ENCODE results near the gene RUNX3. TPM values are rescaled to one million over a fixed set of nuclear protein-coding genes. Genes with fewer than 3 reads are reported as not detected.

RUNX3 gene
- total and polyA plus RNA-seq, 4 donors, result 0.43 to 1.1 (median 0.88) TPM

DNA sequence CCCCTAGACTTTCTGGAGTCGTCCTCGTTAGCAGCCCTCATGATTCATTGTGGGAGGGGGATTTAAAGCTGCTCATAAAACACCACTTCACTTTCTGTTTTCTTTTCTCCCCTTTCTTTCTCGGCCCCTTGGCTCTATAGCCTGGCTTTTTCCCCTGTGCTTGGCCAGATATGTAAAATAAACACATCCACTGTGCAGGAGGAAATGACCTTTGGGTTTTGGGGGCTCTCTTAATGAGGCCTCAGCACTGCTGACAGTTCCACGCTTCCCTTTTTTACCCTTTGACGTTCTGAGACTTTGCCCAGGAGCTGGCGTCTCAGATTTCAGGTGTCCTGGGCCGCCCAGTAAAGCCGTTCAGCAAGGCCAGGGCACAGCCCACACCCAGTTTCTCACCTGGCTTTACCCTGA, 65.7 kb downstream of the RUNX3 start:
- 54% methylated on average over 8 of the region's 8 CpGs for WGBS
- no peak overlapping the region for H3K9ac ChIP-seq (ENCODE audit: low read depth in 1 of 2, low read length in 2 of 2)
- H3K27ac ChIP-seq (ENCODE audit: low read depth in 1 of 2, low read length in 2 of 2), result no peak overlapping the region
- H3K9me3 ChIP-seq (ENCODE audit: control insufficient read depth in 4 of 4, low read length in 3 of 4), result no peaks in the 10 kb centered on the region
- H3K27me3 ChIP-seq (ENCODE audit: control insufficient read depth in 4 of 4, insufficient read depth in 4 of 4, low read length in 3 of 4), result no peaks in the 10 kb centered on the region
- no peak overlapping the region for H3K4me3 ChIP-seq (ENCODE audit: low read depth in 1 of 3, low read length in 3 of 3)
- TF ChIP-seq RXRA (IDR thresholded peaks at IDR 0.05) (no peak), HNF4A (conservative IDR thresholded peaks at IDR 0.05) (no peak), FOXA2 (IDR thresholded peaks at IDR 0.05) (no peak)
- TF ChIP-seq, protein P1, sequence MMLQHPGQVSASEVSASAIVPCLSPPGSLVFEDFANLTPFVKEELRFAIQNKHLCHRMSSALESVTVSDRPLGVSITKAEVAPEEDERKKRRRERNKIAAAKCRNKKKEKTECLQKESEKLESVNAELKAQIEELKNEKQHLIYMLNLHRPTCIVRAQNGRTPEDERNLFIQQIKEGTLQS (IDR thresholded peaks at IDR 0.05), result no peak
- TF ChIP-seq, protein P2, sequence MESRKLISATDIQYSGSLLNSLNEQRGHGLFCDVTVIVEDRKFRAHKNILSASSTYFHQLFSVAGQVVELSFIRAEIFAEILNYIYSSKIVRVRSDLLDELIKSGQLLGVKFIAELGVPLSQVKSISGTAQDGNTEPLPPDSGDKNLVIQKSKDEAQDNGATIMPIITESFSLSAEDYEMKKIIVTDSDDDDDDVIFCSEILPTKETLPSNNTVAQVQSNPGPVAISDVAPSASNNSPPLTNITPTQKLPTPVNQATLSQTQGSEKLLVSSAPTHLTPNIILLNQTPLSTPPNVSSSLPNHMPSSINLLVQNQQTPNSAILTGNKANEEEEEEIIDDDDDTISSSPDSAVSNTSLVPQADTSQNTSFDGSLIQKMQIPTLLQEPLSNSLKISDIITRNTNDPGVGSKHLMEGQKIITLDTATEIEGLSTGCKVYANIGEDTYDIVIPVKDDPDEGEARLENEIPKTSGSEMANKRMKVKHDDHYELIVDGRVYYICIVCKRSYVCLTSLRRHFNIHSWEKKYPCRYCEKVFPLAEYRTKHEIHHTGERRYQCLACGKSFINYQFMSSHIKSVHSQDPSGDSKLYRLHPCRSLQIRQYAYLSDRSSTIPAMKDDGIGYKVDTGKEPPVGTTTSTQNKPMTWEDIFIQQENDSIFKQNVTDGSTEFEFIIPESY (IDR thresholded peaks at IDR 0.05), result no peak
- H3K4me1 ChIP-seq (ENCODE audit: control insufficient read depth in 4 of 4, insufficient read depth in 4 of 4, low read length in 3 of 4), result no peaks in the 10 kb centered on the region
- H3K36me3 ChIP-seq (ENCODE audit: control insufficient read depth in 4 of 4, insufficient read depth in 3 of 4, low read depth in 1 of 4, low read length in 3 of 4), result no peaks in the 10 kb centered on the region
- no peak for DNase-seq (ENCODE audit: low spot score)

DNA sequence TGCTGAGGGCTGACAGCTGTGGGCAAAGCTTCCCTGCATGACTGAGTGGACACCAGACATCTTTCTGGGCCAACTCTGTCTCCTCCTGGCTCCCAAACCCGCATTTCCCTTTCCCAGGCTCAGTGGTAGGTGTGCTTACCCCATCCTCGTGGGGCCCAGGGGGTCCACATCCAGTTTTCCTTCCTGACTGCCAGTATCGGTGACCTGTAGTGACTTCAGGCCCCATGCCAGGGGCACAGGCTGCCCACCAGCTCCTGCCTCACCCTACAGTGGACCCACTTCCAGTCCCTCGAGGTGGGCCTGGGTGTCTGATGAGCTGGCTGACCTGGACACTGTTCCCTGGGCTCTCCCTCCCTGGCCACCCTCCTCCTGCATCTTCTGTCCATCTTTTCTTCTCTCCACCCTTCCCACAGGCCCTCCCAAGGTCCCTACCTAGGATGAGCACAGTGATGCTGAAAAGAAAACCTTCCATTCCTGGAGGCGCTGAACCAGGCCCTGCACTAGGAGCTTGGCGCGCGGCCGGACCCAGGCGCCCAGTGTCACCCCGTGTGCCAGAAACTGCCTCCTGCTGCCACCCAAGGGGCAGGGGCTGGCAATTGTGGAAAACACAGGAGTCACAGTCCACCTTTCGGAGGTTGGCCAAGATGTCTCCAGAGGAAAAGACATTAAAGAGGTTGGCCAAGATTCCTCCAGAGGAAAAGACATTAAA, 67.1 kb downstream of the RUNX3 start:
- no peak for DNase-seq (ENCODE audit: low spot score)
- no peaks in the 10 kb centered on the region for H3K36me3 ChIP-seq (ENCODE audit: control insufficient read depth in 4 of 4, insufficient read depth in 3 of 4, low read depth in 1 of 4, low read length in 3 of 4)
- TF ChIP-seq, protein P1 (IDR thresholded peaks at IDR 0.05), result no peak
- TF ChIP-seq, protein P3, sequence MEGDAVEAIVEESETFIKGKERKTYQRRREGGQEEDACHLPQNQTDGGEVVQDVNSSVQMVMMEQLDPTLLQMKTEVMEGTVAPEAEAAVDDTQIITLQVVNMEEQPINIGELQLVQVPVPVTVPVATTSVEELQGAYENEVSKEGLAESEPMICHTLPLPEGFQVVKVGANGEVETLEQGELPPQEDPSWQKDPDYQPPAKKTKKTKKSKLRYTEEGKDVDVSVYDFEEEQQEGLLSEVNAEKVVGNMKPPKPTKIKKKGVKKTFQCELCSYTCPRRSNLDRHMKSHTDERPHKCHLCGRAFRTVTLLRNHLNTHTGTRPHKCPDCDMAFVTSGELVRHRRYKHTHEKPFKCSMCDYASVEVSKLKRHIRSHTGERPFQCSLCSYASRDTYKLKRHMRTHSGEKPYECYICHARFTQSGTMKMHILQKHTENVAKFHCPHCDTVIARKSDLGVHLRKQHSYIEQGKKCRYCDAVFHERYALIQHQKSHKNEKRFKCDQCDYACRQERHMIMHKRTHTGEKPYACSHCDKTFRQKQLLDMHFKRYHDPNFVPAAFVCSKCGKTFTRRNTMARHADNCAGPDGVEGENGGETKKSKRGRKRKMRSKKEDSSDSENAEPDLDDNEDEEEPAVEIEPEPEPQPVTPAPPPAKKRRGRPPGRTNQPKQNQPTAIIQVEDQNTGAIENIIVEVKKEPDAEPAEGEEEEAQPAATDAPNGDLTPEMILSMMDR (IDR thresholded peaks at IDR 0.05; ENCODE audit: low read depth, low read length, missing input control), result no peak
- TF ChIP-seq NR2F2 (IDR thresholded peaks at IDR 0.05) (no peak), GABPA (IDR thresholded peaks at IDR 0.05 in 1 of 2, conservative IDR thresholded peaks at IDR 0.05 in 1 of 2) (no peak)
- TF ChIP-seq, protein P4, sequence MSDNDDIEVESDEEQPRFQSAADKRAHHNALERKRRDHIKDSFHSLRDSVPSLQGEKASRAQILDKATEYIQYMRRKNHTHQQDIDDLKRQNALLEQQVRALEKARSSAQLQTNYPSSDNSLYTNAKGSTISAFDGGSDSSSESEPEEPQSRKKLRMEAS (IDR thresholded peaks at IDR 0.05), result no peak
- no peaks in the 10 kb centered on the region for H3K9me3 ChIP-seq (ENCODE audit: control insufficient read depth in 4 of 4, low read length in 3 of 4)
- 89% methylated on average over 12 of the region's 12 CpGs for WGBS
- no peaks in the 10 kb centered on the region for H3K27me3 ChIP-seq (ENCODE audit: control insufficient read depth in 4 of 4, insufficient read depth in 4 of 4, low read length in 3 of 4)
- H3K9ac ChIP-seq (ENCODE audit: low read depth in 1 of 2, low read length in 2 of 2), result no peak overlapping the region
- H3K4me3 ChIP-seq (ENCODE audit: low read depth in 1 of 3, low read length in 3 of 3), result no peak overlapping the region
- H3K27ac ChIP-seq (ENCODE audit: low read depth in 1 of 2, low read length in 2 of 2), result no peak overlapping the region
- no peaks in the 10 kb centered on the region for H3K4me1 ChIP-seq (ENCODE audit: control insufficient read depth in 4 of 4, insufficient read depth in 4 of 4, low read length in 3 of 4)

DNA sequence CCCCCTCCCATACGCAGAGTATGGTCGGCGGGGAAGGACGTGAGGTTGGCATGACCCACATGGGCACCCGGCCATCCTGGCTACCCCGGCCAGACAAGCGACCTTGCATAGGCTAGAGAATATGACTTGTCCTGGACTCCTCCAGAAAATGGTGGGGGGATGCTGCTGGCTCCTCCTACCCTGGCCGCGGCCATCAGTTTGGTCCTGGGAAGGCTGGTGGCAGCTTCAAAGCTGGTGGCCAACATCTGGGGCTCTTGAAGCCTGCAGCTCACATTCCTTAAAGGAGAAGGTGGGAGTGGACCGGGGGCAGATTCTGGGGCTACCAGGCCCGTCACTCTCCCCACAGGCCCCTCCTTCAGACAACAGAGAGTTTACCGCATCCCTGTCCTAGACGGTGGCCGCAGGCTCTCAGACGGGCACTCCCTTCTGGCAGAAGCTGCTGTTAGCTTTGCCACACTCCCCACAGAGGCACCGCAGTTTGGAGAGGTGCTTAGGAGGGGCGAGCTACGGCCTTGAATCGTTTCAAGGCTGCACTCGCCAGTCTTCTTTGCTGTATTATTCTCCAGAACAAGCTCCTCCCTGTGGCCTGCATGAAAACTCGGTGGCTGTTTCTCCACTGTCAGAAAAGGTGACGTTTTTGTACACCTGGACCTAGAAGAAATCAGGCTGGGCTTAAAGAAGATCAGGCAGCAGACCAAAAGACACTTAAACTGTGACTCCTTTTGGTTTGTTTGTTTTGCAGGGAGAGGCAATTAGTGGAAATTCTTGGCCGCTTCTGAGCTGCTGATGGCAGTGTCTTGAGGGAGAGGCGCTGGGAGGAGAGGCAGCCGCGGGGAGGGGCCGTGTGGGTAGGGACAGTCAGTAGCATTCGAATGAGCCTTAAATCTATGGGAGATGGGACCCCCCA, 68.0 kb downstream of the RUNX3 start:
- Histone ChIP-seq H3K36me3 (ENCODE audit: control insufficient read depth in 4 of 4, insufficient read depth in 3 of 4, low read depth in 1 of 4, low read length in 3 of 4) (no peaks in the 10 kb centered on the region), H3K9me3 (ENCODE audit: control insufficient read depth in 4 of 4, low read length in 3 of 4) (no peaks in the 10 kb centered on the region), H3K27me3 (ENCODE audit: control insufficient read depth in 4 of 4, insufficient read depth in 4 of 4, low read length in 3 of 4) (no peaks in the 10 kb centered on the region), H3K4me3 (ENCODE audit: low read depth in 1 of 3, low read length in 3 of 3) (no peak overlapping the region), H3K9ac (ENCODE audit: low read depth in 1 of 2, low read length in 2 of 2) (no peak overlapping the region), H3K4me1 (ENCODE audit: control insufficient read depth in 4 of 4, insufficient read depth in 4 of 4, low read length in 3 of 4) (no peaks in the 10 kb centered on the region), H3K27ac (ENCODE audit: low read depth in 1 of 2, low read length in 2 of 2) (no peak overlapping the region)
- WGBS, result 82% methylated on average over 28 of the region's 28 CpGs
- DNase-seq (ENCODE audit: low spot score), result no peak
- TF ChIP-seq, protein P4 (IDR thresholded peaks at IDR 0.05), result no peak
- TF ChIP-seq RAD21 (IDR thresholded peaks at IDR 0.05), result no peak
